GM19397 (cell line): ENCODE measurements around the gene OR51V1.

Experiments
- ATAC-seq: cut with Tn5 transposase; IDR thresholded peaks from one replicate; pipeline ENCODE4 v1.9.1; 2021; ENCODE audit warnings: mild to moderate bottlenecking, moderate library complexity; ENCODE audit not compliant: unreplicated experiment

OR51V1 gene

DNA sequence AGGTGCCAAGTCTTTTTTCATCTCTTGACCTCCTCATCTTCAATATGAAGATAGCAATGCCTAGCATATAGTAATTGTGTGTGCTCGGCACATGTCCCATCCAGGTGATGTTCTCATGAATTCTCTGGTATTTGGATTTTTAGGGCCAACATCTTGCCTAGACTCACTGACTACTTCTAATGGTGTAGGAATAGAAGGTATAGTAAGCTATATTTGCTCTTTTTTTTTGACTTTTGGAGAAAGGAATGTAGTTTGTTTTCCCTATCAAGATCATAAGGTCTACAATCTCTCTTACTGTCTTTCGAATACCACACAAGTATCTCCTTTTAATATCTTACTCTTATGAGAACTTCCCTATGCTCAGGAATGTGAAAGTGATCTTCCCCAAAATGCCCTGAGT is 30.6 kb upstream of the OR51V1 start:
- no peak for ATAC-seq

DNA sequence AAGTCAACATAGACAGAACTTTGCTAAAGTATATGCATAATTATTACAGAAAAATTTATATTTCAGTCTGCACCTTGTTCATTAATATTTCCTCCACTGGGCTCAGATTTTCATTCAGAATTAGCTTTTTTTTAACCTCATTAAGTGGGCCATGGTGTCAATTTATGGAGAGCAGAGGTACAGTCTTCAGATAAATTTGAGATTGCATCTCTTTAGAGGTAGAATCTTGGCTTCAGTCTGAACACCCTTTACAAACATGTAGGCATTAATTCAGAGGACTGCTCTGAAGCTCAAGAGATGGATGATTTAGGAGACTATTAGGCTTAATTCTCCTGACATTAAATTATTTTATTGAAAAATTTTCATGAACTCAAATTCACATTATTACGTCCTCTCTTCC is 29.8 kb upstream of the OR51V1 start:
- no peak for ATAC-seq

DNA sequence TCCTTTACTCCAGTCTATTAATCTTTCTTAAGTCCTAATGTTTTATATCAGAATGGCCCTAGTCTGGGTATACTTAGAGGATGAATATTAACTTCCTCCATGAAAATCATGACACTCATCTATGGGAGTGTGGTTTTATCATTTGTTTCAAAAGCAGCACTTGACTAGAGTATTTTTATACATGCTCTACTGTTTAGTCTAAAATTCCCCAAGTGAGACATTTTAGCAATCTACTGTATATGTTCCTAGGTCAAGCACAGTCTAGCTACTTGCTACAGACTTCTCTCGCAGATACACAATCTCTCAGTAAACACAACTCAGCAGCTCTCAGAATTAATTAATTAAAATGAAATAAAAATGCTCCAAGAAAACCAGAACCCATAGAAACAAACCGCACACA is 29.3 kb upstream of the OR51V1 start:
- no peak for ATAC-seq

DNA sequence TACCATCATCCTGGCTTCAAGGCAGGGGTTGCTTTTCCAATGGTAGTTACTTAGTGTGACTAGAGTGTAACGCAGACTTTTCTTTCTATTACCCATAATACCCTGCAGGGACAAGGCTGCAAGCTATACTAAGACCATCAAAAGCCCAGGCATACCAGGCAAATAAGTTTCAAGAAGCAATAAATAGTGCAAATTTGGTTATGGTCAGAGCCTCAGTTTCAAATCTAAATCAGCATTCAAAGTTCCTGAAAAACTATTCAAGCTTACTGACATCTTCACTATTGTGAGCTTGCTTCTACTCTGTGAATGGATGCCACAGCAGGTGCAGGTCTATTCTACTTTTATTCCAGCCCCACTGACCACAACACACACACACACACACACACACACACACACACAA is 28.9 kb upstream of the OR51V1 start:
- ATAC-seq, result no peak

DNA sequence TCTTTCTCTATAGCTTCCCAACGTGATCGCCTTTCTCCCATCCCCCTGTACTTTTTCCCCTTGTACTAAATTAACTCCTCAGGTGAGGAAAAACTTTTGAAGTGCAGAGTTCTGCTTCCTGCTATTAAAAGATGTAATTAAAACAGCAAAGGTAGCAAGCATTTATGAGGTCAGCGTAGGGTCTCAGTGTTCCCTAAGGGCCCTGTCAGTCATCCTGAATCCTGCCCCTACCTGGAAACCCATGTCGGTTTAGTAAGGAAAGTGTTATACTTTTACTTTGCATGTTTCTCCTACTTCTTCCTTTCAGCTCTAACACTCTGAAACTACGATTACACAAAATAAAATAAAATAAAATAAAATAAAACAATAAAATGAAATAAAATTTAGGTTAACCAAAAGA is 27.6 kb upstream of the OR51V1 start:
- ATAC-seq, result no peak

GRCh38 chr11:5227681-5228080 is 27.2 kb upstream of the OR51V1 start:
- ATAC-seq, result no peak

GRCh38 chr11:5226732-5227310 is 26.3 kb upstream of the OR51V1 start, which contains the start of gene HBB:
HBB (minus strand) TSS chr11:5227071; CDS start chr11:5227021, 50 bp downstream.
- ATAC-seq, result no peak

GRCh38 chr11:5225480-5225871 is 25.0 kb upstream of the OR51V1 start:
- ATAC-seq, result no peak

DNA sequence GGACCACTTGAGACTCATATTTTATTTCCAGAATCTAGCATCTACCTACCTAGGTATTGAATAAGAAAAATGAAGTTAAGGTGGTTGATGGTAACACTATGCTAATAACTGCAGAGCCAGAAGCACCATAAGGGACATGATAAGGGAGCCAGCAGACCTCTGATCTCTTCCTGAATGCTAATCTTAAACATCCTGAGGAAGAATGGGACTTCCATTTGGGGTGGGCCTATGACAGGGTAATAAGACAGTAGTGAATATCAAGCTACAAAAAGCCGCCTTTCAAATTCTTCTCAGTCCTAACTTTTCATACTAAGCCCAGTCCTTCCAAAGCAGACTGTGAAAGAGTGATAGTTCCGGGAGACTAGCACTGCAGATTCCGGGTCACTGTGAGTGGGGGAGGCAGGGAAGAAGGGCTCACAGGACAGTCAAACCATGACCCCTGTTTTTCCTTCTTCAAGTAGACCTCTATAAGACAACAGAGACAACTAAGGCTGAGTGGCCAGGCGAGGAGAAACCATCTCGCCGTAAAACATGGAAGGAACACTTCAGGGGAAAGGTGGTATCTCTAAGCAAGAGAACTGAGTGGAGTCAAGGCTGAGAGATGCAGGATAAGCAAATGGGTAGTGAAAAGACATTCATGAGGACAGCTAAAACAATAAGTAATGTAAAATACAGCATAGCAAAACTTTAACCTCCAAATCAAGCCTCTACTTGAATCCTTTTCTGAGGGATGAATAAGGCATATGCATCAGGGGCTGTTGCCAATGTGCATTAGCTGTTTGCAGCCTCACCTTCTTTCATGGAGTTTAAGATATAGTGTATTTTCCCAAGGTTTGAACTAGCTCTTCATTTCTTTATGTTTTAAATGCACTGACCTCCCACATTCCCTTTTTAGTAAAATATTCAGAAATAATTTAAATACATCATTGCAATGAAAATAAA is 24.3 kb upstream of the OR51V1 start:
- no peak for ATAC-seq

- no peak for ATAC-seq
Observed at GRCh38 chr11:5223686-5224085, 23.2 kb upstream of the OR51V1 start.

- ATAC-seq, result no peak
Observed at GRCh38 chr11:5223146-5223545, 22.7 kb upstream of the OR51V1 start.

DNA sequence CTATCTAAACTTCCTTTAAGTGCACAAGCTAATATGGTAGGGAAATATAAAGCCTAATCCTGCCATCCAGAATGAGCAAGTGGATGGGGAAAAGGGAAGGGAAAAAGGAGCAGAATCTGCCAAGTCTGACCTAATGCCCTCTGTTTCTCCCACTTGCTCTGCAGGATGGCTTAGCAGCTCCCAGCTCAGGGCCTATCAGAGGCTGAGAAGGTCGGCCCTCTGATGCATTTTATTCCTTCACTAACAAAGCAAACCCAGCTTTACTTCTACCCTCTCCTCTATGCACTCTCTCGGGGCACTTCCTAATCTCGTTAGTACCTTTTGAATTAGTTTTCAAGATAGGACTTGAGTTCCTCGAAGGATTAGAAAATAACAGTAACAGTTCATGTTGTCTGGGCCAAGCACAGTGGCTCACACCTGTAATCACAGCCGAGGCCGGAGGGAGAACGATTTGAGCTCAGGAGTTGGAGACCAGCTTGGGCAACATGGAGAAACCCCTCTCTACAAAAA is 9.9 kb upstream of the OR51V1 start:
- no peak for ATAC-seq

DNA sequence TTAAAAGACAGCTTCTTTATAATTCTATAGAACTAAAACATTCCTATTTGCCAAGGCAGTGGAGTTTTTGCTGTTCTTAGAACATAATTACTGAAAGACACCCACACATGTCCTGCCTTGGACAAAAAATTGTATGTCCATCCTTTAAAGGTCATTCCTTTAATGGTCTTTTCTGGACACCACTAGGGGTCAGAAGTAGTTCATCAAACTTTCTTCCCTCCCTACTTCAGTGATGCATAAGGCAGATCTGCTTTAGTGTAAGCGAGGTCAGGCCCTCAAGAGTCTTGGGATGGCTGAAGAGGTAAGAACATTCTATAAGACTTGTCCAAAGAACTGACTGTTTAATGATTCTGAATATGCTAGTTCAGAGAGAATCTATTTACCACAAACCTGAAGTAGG is 4.3 kb upstream of the OR51V1 start:
- ATAC-seq, result no peak

DNA sequence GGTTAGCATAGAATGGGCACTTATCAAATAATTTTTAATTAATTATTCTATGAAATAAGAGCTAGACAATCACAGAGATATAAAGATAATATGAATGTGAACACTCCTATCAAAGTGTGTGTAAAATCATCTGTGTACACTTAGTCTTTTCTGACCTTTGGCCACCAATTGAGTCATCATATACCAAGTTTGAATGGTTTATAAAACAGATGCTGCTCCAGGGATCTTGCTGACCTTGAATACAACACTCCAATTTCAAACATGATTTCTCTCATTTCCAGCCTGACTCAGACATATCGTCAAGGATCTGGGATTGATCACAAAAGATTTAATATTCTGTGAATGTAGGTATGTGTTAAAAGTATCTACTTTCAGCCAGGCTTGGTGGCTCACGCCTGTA is 2.9 kb upstream of the OR51V1 start:
- no peak for ATAC-seq

DNA sequence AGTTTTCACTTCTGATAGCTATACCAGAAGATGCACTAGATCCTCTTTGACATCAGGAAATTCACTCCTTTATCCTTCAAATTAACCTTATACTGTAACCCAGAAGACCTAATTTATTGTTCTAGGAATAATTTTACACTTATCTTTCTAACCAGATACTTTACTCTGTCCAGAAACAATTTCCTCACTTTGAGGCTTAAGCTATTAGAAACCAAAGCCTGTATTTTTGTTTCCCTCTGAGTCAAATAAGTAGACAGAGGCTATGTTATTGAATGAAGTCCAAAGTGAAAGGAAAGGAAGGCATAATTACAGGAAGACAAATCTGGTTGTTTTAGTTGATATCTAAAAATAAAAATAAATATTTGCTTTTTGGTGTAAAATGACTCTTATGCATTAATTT is 2.2 kb downstream of the OR51V1 start:
- no peak for ATAC-seq

- ATAC-seq, result no peak
Observed at GRCh38 chr11:5197536-5197935, 2.9 kb downstream of the OR51V1 start.

GRCh38 chr11:5196731-5197130 is 3.8 kb downstream of the OR51V1 start:
- no peak for ATAC-seq

- no peak for ATAC-seq
Observed at GRCh38 chr11:5196067-5196466, 4.4 kb downstream of the OR51V1 start.

- no peak for ATAC-seq
Observed at GRCh38 chr11:5192738-5193137, 7.7 kb downstream of the OR51V1 start.

GRCh38 chr11:5188201-5188600 is 12.3 kb downstream of the OR51V1 start:
- no peak for ATAC-seq

- ATAC-seq, result no peak
Observed at GRCh38 chr11:5178046-5178837, 22.2 kb downstream of the OR51V1 start.
